ENCODE results near the gene AQP12B.

The AQP12B gene

GRCh38 chr2:240717681-240718581 lies 35.2 kb upstream of the AQP12B start:
- DNase-seq: no peak

- no peak for DNase-seq
Observed at GRCh38 chr2:240717181-240717641, 34.5 kb upstream of the AQP12B start.

- DNase-seq: no peak
Observed at GRCh38 chr2:240716130-240716798, 33.6 kb upstream of the AQP12B start.

- DNase-seq: no peak
Observed at GRCh38 chr2:240714747-240715725, 32.4 kb upstream of the AQP12B start.

GRCh38 chr2:240713928-240714746 lies 31.5 kb upstream of the AQP12B start:
- no peak for DNase-seq

- no peak for DNase-seq
Observed at GRCh38 chr2:240713071-240713927, 30.6 kb upstream of the AQP12B start.

GRCh38 chr2:240712121-240712520 lies 29.4 kb upstream of the AQP12B start:
- DNase-seq: no peak

- no peak for DNase-seq
Observed at GRCh38 chr2:240711701-240712100, 29.0 kb upstream of the AQP12B start.

GRCh38 chr2:240711296-240711695 lies 28.6 kb upstream of the AQP12B start:
- DNase-seq: no peak

- no peak for DNase-seq
Observed at GRCh38 chr2:240708457-240708856, 25.8 kb upstream of the AQP12B start.

GRCh38 chr2:240707821-240708220 lies 25.1 kb upstream of the AQP12B start:
- DNase-seq: no peak

GRCh38 chr2:240707043-240707756 lies 24.5 kb upstream of the AQP12B start:
- no peak for DNase-seq

- no peak for DNase-seq
Observed at GRCh38 chr2:240705204-240705791, 22.6 kb upstream of the AQP12B start.

- DNase-seq: peak in 1 of 2 donors; percentile 6
Observed at GRCh38 chr2:240704651-240705050, 22.0 kb upstream of the AQP12B start.

- DNase-seq: no peak
Observed at GRCh38 chr2:240703417-240704341, 21.0 kb upstream of the AQP12B start.

- no peak for DNase-seq
Observed at GRCh38 chr2:240702640-240703011, 19.9 kb upstream of the AQP12B start.

- DNase-seq: no peak
Observed at GRCh38 chr2:240701736-240702639, 19.3 kb upstream of the AQP12B start.
